ENCODE results near the gene DYNLT1. TPM values are rescaled to one million over a fixed set of nuclear protein-coding genes. Genes with fewer than 3 reads are reported as not detected.

DYNLT1 gene
- total RNA-seq, 1 experiment from 2014 or later = 105 TPM

DNA sequence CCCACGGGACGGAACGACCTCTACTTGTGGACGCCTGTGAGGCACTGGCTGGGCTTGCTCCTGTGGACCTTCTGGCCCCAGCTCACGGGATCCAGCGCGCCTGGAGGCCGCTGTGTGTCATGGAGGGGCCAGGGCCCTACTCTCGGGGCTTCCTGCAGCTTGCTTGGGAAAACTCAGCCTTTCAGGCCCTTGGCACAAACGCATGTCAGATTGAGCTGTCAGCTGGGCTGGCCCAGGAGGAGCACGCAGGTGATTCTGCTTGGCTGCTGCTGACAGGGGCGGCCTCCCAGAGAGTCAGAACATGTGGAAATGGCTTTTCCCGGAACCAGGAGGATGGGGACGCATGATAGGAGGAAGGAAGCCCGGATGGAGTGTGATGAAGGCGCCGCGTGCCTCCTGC, 44.9 kb downstream of the DYNLT1 start:
- no peaks in the 10 kb centered on the region for H3K9me3 ChIP-seq (ENCODE audit: insufficient read depth, low read depth)
- no peak overlapping the region for H2AFZ ChIP-seq
- no peak overlapping the region for H3K27ac ChIP-seq
- intact Hi-C loops (cut with micrococcal nuclease; ENCODE audit: unreplicated experiment) = no loop called here
- peaks cover 9% of the 10 kb centered on the region; the same call in 1 of the 2 replicates for H3K36me3 ChIP-seq (ENCODE audit: low read depth)
- no peak for DNase-seq
- no peak overlapping the region for H3K4me3 ChIP-seq
- H4K20me1 ChIP-seq (ENCODE audit: insufficient read depth) = no peaks in the 10 kb centered on the region
- POLR2A ChIA-PET (ENCODE audit: unreplicated experiment) = no interaction called here
- CTCF ChIA-PET = no interaction called here
- no peaks in the 10 kb centered on the region for H3K4me1 ChIP-seq (replicated peaks; ENCODE audit: insufficient read depth)
- no peaks in the 10 kb centered on the region for H3K79me2 ChIP-seq (ENCODE audit: low read depth)
- 0 out of 2 replicates have a peak, but pooled peaks cover 1% of the 10 kb centered on the region for H3F3A ChIP-seq (ENCODE audit: insufficient read depth, low read depth)
- no peaks in the 10 kb centered on the region for H3K9me2 ChIP-seq (ENCODE audit: insufficient read depth)
- H3K27me3 ChIP-seq (ENCODE audit: insufficient read depth, low read depth) = no peaks in the 10 kb centered on the region
- BruUV-seq (replicated peaks) = no TSS peak
- TF ChIP-seq, protein P1, sequence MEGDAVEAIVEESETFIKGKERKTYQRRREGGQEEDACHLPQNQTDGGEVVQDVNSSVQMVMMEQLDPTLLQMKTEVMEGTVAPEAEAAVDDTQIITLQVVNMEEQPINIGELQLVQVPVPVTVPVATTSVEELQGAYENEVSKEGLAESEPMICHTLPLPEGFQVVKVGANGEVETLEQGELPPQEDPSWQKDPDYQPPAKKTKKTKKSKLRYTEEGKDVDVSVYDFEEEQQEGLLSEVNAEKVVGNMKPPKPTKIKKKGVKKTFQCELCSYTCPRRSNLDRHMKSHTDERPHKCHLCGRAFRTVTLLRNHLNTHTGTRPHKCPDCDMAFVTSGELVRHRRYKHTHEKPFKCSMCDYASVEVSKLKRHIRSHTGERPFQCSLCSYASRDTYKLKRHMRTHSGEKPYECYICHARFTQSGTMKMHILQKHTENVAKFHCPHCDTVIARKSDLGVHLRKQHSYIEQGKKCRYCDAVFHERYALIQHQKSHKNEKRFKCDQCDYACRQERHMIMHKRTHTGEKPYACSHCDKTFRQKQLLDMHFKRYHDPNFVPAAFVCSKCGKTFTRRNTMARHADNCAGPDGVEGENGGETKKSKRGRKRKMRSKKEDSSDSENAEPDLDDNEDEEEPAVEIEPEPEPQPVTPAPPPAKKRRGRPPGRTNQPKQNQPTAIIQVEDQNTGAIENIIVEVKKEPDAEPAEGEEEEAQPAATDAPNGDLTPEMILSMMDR (conservative IDR thresholded peaks at IDR 0.05) = no peak
- no peak for TF ChIP-seq EZH2 (IDR thresholded peaks at IDR 0.05; ENCODE audit: low read depth)
- no peak overlapping the region for H3K4me2 ChIP-seq

DNA sequence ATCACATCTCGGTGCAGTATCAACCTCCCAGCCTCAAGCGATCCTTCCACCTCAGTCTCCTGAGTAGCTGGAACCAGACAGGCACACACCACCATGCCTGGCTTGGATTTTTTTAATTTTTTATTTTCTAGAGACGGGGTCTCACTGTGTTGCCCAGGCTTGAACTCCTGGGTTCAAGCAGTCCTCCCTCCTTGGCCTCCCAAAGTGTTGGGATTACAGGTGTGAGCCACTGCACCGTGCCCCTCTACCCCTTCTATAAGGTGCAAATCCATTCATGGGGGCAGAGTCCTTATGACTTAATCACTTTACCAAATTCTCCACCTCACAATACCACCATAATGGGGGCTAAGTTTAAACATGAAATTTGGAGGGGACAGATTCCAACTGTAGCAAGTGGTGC, 47.0 kb downstream of the DYNLT1 start:
- H3K4me1 ChIP-seq (replicated peaks; ENCODE audit: insufficient read depth) = no peaks in the 10 kb centered on the region
- H3K9me3 ChIP-seq (ENCODE audit: insufficient read depth, low read depth) = no peaks in the 10 kb centered on the region
- ChIA-PET POLR2A (ENCODE audit: unreplicated experiment) (no interaction called here), CTCF (no interaction called here)
- no peaks in the 10 kb centered on the region for H4K20me1 ChIP-seq (ENCODE audit: insufficient read depth)
- TF ChIP-seq EZH2 (IDR thresholded peaks at IDR 0.05; ENCODE audit: low read depth) = no peak
- TF ChIP-seq, protein P1 (conservative IDR thresholded peaks at IDR 0.05) = no peak
- H3K79me2 ChIP-seq (ENCODE audit: low read depth) = no peaks in the 10 kb centered on the region
- H3K9me2 ChIP-seq (ENCODE audit: insufficient read depth) = no peaks in the 10 kb centered on the region
- no peak for DNase-seq
- intact Hi-C loops (cut with micrococcal nuclease; ENCODE audit: unreplicated experiment) = no loop called here
- H3K4me2 ChIP-seq = no peak overlapping the region
- H2AFZ ChIP-seq = no peak overlapping the region
- peaks cover 10% of the 10 kb centered on the region for H3K36me3 ChIP-seq (ENCODE audit: low read depth)
- H3F3A ChIP-seq (ENCODE audit: insufficient read depth, low read depth) = peaks cover 7% of the 10 kb centered on the region; the same call in 1 of the 2 replicates
- no peak overlapping the region for H3K4me3 ChIP-seq
- H3K27ac ChIP-seq = no peak overlapping the region
- no peaks in the 10 kb centered on the region for H3K27me3 ChIP-seq (ENCODE audit: insufficient read depth, low read depth)
- BruUV-seq (replicated peaks) = no TSS peak

DNA sequence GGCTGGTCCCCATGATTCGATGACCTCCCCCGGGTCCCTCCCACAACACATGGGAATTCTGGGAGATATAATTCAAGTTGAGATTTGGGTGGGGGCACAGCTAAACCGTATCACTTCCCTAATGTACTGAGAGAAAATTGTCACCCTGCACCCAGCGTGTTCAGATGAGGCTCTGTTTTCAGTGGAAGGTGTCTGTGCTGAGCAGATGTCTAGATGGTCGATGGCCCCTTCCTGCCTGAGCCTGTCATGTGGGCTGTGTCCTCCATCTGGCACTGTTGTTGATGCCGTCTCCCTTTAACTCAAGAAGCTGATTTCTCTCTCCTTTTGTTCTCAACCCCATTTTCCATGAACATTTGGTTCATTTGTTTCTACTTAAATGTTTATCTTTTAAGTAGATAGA, 47.7 kb downstream of the DYNLT1 start:
- H4K20me1 ChIP-seq (ENCODE audit: insufficient read depth) = no peaks in the 10 kb centered on the region
- no peak for DNase-seq
- no peaks in the 10 kb centered on the region for H3K27me3 ChIP-seq (ENCODE audit: insufficient read depth, low read depth)
- no peak overlapping the region for H2AFZ ChIP-seq
- BruUV-seq (replicated peaks) = no TSS peak
- ChIA-PET POLR2A (ENCODE audit: unreplicated experiment) (no interaction called here), CTCF (no interaction called here)
- intact Hi-C loops (cut with micrococcal nuclease; ENCODE audit: unreplicated experiment) = no loop called here
- H3F3A ChIP-seq (ENCODE audit: insufficient read depth, low read depth) = peaks cover 7% of the 10 kb centered on the region; the same call in 1 of the 2 replicates
- H3K27ac ChIP-seq = no peak overlapping the region
- H3K4me3 ChIP-seq = no peak overlapping the region
- H3K4me2 ChIP-seq = no peak overlapping the region
- TF ChIP-seq EZH2 (IDR thresholded peaks at IDR 0.05; ENCODE audit: low read depth) = no peak
- TF ChIP-seq, protein P1 (conservative IDR thresholded peaks at IDR 0.05) = no peak
- no peaks in the 10 kb centered on the region for H3K79me2 ChIP-seq (ENCODE audit: low read depth)
- no peaks in the 10 kb centered on the region for H3K4me1 ChIP-seq (replicated peaks; ENCODE audit: insufficient read depth)
- no peaks in the 10 kb centered on the region for H3K9me3 ChIP-seq (ENCODE audit: insufficient read depth, low read depth)
- peaks cover 10% of the 10 kb centered on the region for H3K36me3 ChIP-seq (ENCODE audit: low read depth)
- H3K9me2 ChIP-seq (ENCODE audit: insufficient read depth) = no peaks in the 10 kb centered on the region

Measured in PC-9 (cell line).